CD4-positive, alpha-beta T cell treated with Interleukin-6 for 4 hours (primary cell): ENCODE measurements around the gene ROPN1B.
"Not testable (repeated sequence)": the region's sequence is repeated elsewhere in the genome, so short reads cannot be mapped to it uniquely, and the experiment has no call there.

ENCODE experiments used
- DNase-seq: peaks from one replicate; pipeline ENCODE4 v3.0.0-alpha.2; 2020; ENCODE audit warnings: mixed read lengths

Gene ROPN1B

DNA sequence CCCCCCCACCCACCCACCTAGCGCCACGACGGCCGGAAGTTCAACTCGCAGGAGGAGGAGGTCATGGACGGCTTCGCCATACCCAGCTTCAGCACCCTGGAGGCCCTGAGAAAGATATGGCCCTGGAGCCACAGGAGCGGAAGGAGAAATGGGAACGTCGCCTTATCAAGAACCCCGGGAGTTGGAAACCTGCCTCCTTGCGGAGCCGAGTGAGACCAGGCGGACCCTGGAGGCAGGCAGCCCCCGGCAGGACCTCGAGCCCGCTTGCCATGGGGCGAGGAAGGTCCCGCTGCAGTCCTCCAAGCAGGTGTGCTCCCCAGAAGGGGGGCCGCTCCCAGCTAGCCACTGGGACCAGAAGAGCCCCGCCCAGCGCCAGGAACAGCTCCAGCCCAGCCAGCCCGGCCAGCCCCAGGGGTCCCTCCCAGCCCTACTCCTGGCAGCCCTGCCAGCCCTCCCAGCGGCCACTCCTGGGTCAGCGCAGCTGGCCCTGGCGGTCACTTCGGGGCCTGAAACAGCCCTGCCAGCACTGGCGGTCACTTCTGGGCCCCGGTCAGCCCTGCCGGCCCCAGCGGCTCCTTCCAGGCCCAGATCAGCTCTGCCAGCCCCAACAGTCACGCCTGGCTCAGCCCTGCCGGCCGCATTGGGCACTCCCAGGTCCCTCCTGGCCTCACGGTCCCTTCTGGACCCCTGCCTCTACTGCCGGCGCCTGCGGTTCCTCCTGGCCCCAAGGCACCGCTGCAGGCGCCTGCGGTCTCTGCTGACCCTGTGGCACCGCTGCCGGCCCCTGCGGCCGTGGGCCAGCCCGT, 10.3 kb upstream of the ROPN1B start:
- DNase-seq: no peak

DNA sequence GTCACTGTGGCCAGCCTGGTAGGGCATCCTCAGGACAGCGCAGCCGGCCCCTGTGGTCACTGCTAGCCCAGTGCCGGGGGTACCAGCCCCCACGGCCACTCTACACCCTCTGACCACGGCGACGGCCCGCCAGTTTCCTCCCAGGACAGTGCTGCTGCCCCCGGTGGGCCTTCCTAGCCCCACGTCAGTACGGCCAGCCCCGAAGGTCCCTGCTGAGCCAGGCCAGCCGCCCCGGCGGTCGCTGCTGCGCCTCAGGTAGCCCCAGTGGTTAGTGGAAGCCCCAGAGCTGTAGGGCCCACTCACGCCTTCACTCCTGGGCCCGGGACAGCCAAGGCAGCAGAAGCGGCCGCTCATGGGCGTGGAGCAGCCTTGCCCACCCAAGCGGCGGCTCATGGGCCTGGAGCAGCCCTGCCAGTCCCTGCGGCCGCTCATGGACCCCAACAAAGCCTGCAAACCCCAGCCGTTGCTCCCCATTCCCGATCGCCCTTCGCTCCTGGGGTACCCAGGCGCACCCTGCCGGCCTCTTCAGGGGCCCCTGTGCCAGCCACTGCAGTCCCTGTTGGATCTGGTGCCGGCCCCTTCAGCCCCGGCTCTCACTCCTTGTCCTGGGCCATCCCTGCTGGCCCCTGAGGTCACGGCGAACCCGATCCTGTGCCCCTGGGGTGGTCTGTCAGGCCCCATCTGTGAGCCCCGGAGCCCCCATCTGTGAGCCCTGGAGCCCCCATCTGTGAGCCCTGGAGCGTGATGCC, 9.5 kb upstream of the ROPN1B start:
- no peak for DNase-seq

DNA sequence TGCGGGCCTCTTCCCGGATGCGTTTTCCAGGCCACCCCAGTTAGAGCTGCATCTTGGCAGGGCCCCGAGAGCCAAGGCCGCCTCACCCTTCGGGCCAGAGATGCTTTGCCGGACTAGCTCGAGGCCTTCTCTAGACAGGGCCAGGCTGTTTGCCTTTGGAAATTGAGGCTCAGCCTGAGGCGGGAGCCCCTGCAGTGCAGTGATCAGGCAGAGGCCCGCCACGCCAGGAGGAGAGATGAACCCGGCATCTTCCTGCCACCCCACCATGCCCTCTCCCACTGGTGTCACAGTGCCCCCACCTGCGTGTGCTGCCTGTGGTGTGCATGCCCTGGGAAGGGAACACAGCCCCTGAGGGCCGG, 8.9 kb upstream of the ROPN1B start:
- no peak for DNase-seq

DNA sequence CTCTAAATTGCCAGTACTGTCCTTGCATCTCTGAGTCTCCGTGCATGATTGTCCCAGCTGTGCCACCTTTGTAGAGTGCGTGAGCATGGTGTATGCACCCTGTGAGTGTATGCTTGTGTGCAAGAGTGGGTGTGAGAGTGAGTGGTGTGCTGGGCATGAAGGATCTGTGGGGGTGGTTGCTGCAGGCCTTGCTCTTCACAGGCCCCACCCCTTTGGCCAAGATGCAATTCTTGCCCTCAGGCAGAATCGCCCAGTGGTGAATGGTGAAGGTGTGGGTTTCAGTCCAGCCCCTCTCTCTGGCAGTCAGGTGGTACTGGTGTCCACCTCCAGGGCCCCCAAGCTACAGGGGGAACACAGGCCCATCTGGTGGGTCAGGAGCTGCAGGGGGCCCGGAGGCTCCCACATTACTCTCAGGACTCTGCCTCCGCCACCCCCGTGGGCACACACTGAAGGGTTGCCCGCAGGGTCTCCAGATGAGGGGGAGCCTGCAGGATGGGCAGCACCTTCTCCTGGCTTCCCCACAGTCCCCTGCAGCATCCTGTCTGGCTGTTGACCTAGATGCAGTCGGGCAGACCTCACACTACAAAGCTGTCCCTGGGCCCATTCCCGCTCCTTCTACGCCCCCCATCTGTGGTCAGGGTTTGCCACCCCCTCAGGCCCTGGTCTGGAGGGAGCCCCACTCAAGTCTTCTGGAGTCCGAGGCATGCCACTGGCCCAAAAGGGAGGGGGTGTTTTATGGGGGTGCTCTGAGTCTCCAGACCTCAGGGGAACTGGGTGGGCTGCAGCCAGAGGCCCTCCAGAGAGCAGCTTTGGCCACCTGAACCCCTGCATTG, 8.3 kb upstream of the ROPN1B start:
- no peak for DNase-seq

DNA sequence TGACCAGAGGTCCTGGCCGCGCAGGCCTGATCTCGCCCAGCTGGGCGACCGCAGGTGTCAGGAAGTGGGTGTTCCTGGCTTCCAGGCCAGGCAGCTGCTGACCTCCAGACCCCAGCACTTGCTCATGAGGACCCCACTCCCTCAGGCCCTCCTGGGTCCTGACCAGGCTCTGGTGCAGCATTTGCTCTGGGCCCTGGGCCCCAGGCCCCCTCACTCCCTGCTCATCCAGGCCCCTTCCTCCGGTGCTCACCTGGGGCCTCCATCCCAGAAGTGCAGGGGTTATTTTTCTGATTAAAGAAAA, 7.7 kb upstream of the ROPN1B start:
- DNase-seq: no peak

DNA sequence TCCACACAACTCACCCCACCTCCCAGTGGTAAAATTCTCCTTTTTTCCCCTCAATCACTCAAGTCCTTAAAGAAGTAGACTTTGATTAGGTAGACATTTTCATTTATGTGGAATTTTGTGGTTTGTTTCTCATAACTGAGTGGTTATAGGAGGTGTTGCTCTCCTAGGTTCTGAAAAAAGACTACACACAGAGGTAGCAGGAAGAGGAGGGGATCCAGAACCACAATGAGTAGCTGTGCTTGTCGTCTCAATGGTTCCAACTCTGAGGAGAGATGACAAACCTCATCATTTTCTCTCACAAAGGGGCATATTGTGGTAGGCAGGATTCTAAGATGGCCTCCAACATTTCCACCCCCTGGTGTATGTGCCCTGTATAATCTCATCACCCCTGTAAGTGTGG, 5.1 kb upstream of the ROPN1B start:
- DNase-seq: not testable (repeated sequence)

DNA sequence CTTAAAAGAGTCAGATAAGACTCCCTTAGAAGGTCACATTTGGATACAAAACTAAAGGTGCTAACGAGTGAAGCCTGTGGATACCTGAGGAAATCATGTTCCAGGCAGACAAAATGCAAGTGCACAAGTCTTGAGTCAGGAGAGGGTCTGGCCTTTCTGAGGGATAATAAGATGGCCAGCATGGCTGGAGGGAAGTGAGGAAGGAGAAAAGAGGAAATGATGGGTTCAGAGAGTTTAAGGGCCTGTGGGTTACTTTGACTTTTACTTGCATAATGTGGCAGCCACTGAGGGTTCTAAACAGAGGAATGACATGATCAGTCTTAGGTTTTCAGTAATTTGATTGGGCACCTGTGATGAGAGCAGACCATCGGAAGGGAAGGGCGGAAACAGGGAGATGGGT, 3.5 kb upstream of the ROPN1B start:
- no peak for DNase-seq

DNA sequence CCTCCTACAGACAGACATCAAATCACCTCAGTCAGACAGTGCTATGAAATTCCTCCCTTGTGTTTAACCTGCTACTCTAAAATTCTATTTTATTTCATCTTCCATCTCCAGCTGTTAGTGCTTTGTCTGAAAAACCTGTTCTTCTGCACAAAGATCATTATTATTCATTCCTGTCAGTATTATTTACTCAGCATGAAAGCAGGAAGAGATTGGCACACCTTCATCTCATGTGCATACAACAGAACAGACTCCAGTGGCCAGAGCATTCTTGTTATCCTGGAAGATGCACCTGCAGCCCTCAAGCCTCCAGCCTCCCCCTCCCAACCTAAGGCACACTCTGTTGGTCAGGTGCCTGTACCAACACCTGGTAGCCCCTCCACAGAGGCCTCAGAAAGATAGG, 1.8 kb upstream of the ROPN1B start:
- no peak for DNase-seq

DNA sequence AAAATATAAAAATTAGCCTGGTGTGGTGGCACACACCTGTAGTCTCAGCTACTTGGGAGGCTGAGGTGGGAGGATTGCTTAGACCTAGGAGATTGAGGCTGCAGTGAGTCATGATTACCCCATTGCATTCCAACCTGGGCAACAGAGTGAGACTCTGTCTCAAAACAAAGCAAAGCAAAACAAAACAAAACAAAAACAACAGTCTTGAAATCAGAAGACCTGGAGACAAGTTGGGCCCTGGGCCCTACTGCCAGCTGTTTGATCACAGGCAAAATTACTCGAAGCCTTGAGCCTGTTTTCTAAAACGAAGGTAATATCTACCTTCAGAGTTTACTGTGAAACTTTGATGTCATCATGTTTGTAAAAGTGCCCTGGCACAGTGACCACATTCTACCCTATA, 857 bp upstream of the ROPN1B start:
- not testable (repeated sequence) for DNase-seq

DNA sequence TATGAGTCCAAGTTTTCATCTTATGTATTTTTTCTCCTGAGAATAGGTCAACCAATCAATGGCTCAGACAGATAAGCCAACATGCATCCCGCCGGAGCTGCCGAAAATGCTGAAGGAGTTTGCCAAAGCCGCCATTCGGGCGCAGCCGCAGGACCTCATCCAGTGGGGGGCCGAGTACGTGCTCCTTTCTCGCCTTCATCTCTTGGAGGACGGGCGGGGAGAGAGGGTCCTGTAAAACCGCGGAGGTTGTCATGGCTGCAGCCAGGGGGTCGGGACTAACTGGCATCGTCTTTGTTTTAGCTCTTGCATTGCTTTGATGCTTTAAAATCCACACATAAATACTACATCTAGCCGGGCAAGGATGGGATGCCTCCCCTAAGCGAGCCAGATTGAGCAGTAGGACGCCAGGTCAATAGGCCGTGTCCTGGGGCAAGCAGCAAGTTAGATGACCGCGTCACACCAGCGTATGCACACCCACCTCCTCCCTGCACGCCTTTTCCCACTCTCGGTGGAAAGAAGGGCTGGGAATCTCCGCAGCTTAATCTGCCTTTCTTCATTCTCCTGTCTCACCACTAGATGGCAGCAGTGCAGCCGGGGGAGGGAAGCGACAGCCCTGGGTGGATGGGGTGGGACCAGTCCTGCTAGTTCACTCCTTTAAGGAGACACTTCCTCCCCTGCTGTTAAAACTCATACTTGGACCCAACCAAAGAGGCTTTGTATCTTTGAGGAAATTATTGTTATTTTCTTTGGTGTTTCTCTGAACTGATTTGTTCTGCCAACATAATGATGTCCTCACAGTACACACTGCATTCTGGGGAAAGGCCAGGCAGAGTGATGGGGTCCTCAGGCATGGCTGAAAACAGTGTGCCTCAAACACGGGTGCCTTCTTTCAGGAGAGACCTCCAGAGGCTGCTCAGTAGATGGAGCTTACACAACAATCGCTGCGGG, 3.3 kb downstream of the ROPN1B start:
- peak; percentile 7 for DNase-seq

DNA sequence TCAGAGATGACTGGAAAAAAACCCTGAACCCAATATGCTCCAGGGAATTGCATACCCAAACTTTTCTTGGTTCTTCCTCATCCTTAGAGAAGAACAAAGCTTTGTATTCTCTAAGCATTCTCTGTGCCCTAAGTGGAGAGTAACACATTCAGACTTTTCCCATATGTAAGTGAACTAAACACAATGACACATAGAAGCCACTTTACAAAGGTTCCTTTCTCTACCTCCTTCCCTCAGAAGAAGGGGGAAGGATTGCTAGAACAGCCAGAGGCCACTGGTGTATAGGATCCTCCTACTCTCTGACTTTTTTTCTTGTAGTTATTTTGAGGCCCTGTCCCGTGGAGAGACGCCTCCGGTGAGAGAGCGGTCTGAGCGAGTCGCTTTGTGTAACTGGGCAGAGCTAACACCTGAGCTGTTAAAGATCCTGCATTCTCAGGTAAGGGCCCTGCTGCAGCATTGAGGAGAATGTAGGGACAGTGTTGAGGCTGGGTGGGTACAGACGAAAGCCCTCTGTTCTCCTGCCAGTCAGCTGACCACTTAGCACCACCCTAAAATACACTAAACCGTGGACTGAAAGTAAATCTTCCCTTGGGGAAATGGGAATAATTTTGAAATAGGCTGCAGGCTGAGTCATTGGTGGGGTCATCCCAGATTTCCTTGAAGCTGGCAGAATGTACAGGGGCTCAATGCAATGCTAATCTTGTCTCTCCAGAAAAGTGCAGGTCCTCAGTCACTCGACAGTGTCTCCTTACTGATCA, 6.4 kb downstream of the ROPN1B start:
- DNase-seq: not testable (repeated sequence)

DNA sequence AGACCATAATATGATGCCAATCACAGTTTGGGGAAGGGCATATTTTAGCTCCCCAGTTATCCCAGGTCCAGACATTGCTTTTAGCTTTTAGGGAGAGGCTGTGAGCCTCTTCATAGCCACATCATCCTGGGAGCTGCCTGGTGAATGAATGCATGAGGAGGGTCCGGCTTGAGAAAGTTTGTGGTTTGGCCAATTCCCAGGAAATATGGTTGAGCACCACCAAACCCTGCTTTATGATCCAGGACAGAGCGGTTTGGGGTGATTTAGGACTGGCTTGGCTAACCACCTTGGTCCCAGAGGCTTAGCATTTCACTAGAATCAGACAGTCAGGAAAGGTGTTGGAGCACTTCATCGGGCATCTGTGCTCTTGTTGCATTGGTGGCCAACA, 7.0 kb downstream of the ROPN1B start:
- DNase-seq: not testable (repeated sequence)

DNA sequence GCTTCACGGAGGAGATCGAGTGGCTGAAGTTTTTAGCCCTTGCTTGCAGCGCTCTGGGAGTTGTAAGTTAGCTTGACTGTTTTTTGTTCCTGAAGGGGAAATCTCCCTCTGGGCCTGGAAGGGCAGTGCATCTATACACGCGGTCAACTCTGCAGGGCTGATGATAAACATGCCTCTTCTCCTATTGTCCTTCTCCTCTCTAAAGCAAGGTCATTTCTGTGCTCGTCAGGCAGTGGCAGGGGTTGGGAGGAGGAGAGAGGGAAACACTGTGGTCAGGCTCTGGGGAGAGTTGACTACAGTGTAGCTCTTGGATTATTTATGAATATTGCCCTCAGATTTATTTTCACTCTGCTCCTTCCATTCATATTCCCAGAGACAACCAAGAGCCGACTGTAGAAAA, 8.1 kb downstream of the ROPN1B start:
- DNase-seq: not testable (repeated sequence)

DNA sequence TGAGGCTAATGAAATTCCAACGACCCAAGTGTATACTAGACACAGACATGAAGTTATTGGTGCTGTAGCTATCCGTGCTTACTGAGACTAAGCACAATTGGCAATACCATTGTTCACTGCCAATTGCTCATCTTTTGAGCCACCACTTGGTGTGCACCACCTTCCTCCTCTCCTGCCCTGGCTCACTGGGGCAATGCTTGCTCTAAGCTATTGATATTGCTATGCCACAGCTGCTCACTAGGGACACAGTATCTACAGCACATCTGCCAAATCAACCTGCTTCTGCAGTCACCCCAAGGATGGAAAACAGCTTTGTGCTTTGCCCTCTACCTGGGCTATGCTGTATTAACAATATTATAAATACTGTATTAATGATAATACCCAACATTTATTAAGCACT, 16.0 kb downstream of the ROPN1B start:
- not testable (repeated sequence) for DNase-seq

DNA sequence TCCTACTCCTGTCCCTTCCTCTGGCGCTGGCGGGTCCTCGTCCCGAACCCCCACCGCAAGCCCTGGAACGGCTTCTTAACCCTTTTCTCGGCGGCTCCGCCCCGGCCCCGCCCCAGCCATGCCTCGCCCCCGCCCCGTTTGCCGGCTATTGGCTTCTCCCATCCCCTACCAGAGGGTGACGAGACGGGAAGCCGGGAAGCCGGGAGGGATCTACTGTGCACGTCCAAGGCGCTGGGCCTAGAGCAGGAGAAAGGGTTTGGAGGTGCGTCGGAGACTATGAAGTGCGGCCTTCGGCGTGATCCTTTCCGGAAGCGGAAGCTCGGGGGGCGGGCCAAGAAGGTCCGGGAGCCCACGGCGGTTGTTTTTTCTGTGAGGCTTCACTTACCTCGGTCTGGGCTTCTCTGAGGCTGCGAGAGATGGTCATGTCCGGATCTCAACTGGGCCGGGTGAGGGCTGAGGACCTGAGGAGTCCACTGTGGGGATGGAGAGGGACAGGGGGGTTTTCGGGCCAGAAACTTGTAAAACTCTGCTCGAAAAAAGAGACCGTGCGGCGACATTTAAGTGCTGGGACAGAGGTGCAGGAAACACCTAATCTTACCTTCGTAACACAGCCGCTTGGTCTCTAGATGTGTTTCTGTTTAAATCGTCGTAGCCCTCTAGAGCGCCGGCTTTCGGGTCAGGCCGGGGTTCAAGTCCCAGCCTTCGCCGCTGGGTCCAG, 21.4 kb downstream of the ROPN1B start:
- DNase-seq: peak; percentile 82

DNA sequence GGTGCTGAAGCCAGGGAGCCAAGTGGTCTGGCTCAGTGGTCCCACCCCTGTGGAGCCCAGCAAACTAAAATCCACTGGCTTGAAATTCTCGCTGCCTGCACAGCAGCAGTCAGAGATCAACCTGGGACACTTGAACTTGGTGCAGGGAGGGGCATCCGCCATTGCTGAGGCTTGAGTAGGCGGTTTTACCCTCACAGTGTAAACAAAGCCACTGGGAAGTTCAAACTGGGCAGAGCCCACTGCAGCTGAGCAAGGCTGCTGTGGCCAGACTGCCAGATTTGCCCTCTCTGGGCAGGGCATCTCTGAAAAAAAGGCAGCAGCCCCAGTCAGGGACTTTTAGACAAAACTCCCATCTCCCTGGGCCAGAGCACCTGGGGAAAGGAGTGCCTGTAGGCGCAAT, 27.8 kb downstream of the ROPN1B start:
- not testable (repeated sequence) for DNase-seq

DNA sequence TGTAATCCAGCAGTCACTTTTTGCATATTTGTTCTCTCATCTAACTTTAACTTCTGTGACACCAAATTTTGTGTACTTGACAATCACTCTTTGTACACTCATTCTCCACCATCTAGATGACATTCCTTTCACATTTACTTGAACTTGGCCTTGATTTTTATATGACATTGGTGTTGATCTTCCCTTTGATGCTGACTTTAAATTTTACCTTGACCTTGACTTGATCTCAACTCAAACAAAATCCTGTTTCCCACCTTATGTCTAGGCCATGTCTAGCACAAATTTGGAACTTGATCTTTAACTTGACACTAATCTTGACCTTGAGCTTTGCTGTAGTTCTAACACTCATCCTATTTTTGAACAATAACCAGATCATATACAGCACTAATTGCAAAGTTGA, 33.2 kb downstream of the ROPN1B start:
- DNase-seq: no peak

DNA sequence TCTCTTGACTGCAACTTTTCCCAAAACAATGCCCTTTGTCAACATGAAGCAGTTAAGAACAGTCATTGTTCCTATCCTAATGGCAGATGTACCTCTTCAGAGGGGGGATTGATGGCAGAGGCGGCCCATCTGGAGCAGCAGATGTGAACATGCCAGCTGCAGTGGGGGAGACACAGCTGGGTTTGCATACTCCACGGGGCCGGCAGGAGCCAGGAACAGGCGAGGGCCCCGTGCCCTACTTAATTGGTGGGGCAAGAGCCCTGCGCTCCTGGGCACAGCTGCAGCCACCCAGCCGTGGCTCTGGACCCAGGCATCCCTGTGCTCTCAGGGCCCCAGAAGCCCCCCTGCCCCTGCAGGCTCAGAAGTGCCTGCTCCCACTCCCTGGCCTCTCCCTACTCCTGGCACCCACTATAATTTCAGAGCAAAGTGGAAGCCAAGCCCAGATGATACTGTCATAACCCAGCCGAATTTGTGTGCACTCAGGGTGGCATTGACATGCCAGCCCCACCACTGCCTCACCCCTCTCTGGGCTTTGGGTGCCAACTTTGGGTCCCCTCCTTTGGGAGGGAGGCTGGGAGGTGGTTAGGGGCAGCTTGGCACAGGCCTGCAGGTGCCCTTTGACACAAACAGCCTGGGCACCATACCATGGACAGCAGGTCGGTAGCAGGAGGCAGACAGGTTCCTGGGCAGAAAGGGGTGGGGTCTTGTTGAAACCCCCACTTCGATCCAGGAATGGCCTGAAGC, 34.6 kb downstream of the ROPN1B start:
- DNase-seq: no peak

DNA sequence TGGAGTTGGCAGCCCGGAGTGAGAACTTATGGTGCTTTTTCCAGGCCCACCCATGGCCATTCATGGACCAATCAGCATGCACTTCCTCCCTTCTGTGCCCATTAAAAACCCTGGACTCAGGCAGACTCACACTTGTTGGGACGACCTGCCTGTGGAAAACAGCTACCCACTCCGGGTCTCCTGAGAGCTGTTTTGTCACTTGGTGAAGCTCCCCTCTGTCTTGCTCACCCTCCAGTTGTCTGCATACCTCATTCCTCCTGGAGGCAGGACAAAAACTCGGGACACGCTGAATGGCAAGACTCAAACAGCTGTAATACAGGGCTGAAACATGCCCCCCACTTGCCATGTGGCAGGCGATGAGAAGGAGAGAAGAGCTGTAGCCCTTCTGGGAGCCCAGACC, 35.2 kb downstream of the ROPN1B start:
- no peak for DNase-seq

DNA sequence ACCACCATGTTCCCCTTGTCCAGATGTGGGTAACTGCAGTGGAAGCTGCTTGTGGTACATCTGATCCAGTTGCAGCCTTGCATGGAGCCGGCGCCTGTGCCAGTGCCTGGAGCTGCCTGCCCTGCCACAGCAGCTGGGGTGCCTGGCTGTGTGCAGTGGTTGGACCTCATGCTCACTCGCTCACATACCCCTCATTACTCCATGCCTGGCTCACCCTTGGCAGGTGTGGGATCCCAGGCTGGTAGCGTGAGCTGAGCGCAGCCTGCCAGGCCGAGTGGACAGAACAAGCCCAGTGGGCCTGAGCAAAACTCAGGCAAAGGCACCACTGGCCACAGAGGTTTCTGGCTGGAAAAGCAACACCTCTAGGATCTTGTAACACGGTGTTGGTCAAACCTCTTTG, 35.7 kb downstream of the ROPN1B start:
- DNase-seq: no peak
